Esophagus squamous epithelium (tissue), 5 donors: ENCODE measurements around the gene THAP7. TPM values are rescaled to one million over a fixed set of nuclear protein-coding genes. Genes with fewer than 3 reads are reported as not detected.

ENCODE experiments used
- DNase-seq: peaks from one replicate; lab custom pipeline; 2025; lab: John Stamatoyannopoulos, UW
- H3K27ac ChIP-seq, 4 donors: fragments of 200-600 bp; sonication (generic); one replicate each; pipeline ENCODE4 v1.5.1; 2016 to 2019; ENCODE audit warnings: mild to moderate bottlenecking in 1 of 4
- H3K27me3 ChIP-seq, 4 donors: fragments of 200-600 bp; sonication (generic); 1 replicate in 3 of 4; 2 replicates in 1 of 4; pipeline versions ENCODE4 v1.5.1 to v1.6.0; 2017 to 2021; ENCODE audit warnings: antibody characterized with exemption in 1 of 4
- H3K36me3 ChIP-seq, 3 donors: fragments of 200-600 bp; sonication (generic); one replicate each; pipeline ENCODE4 v1.5.1; 2016 to 2019
- H3K4me1 ChIP-seq, 3 donors: fragments of 200-600 bp; sonication (generic); one replicate each; pipeline ENCODE4 v1.5.1; 2017 to 2019
- H3K4me3 ChIP-seq, 4 donors: fragments of 200-600 bp; sonication (generic); 1 replicate in 3 of 4; 2 replicates in 1 of 4; pipeline ENCODE4 v1.5.1; 2016 to 2019; ENCODE audit warnings: mild to moderate bottlenecking in 2 of 4, moderate library complexity in 1 of 4
- H3K9me3 ChIP-seq, 3 donors: fragments of 200-600 bp; sonication (generic); one replicate each; pipeline ENCODE4 v1.5.1; 2016 to 2019
- POLR2A ChIP-seq, 4 donors: fragments of 450-650 bp; IDR thresholded peaks; one replicate each; pipeline ENCODE4 v1.6.1; 2017; ENCODE audit warnings: antibody characterized with exemption in 4 of 4, mild to moderate bottlenecking in 4 of 4, moderate library complexity in 3 of 4
- WGBS, 2 donors: methylation state at CpG; one replicate each; pipeline ENCODE4 v1.1.5; 2018; 5-methylcytosine and 5-hydroxymethylcytosine counted together
- intact Hi-C: fragments of 100-400 bp; cut with DNase I; formaldehyde crosslinking; loops from one replicate; pipeline ENCODE4 v1.15.0; 2022
- total RNA-seq, 4 donors: library from RNA; depleted of rRNA; stranded (reverse); fragments of >200 nt; gene quantifications; one replicate each; pipeline ENCODE4 v1.1.0, GENCODE V29; 2016
- TF ChIP-seq, protein P1 (sequence below), 6 experiments: fragments of 450-650 bp in 4 of 6; fragments of 200-600 bp in 2 of 6; sonication (generic) in 2 of 6; IDR thresholded peaks; one replicate each; pipeline ENCODE4 v1.5.1; 2016 to 2019; ENCODE audit warnings: antibody characterized with exemption in 6 of 6, mild to moderate bottlenecking in 4 of 6, moderate library complexity in 4 of 6
- donor health status: DM: yes; HTN: yes; CAD: no.

The THAP7 gene
- total RNA-seq, 4 donors from 2014 or later = 13.2 to 38.7 (median 32.0) TPM

DNA sequence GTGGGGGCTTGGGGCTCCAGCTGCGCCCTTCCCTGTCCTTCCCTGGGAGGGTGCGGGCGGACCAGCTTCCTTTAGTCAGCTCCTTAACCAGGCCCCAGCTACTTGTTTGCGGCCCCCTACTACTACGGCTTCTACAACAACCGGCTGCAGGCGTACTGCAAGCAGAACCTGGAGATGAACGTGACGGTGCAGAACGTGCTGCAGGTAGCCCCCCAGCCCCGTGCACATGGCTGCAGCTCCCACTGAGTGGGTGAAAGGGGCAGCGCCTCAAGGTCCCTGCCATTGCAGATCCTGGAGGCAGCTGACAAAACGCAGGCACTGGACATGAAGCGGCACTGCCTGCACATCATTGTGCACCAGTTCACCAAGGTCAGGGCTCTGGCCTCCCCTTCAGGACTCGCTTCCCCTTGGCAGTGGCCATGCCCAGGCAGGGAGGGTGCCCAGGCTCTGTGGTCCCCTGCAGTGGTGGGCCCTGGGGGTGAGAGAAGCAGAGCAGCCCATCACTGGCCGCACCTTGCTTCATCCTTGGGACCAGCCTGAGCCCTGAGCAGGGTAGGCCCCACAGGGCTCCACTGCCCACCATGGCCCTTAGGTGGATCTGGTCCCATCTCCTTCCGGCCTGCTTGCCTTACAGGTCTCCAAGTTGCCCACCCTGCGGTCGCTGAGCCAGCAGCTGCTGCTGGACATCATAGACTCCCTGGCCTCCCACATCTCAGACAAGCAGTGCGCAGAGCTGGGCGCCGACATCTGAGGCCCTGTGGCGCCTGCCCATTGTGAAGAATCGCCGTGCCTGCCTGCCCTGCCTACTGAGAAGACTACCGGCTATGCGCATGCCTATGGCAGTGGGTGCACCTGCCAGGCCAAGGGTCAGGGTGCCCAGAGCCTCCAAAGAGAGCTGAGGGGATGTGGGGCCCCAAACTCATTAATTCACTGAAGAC, 5.1 kb downstream of the THAP7 start:
- no peak for TF ChIP-seq POLR2A (IDR thresholded peaks at IDR 0.05)
- TF ChIP-seq, protein P1, sequence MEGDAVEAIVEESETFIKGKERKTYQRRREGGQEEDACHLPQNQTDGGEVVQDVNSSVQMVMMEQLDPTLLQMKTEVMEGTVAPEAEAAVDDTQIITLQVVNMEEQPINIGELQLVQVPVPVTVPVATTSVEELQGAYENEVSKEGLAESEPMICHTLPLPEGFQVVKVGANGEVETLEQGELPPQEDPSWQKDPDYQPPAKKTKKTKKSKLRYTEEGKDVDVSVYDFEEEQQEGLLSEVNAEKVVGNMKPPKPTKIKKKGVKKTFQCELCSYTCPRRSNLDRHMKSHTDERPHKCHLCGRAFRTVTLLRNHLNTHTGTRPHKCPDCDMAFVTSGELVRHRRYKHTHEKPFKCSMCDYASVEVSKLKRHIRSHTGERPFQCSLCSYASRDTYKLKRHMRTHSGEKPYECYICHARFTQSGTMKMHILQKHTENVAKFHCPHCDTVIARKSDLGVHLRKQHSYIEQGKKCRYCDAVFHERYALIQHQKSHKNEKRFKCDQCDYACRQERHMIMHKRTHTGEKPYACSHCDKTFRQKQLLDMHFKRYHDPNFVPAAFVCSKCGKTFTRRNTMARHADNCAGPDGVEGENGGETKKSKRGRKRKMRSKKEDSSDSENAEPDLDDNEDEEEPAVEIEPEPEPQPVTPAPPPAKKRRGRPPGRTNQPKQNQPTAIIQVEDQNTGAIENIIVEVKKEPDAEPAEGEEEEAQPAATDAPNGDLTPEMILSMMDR (IDR thresholded peaks at IDR 0.05) = no peak
- Histone ChIP-seq H3K4me3 (no peak overlapping the region), H3K36me3 (peaks cover 25 to 87% (median 43%) of the 10 kb centered on the region in 3 donors), H3K27ac (no peak overlapping the region), H3K9me3 (no peaks in the 10 kb centered on the region), H3K4me1 (peaks cover 15 to 33% (median 18%) of the 10 kb centered on the region in 3 donors), H3K27me3 (no peaks in the 10 kb centered on the region)
- intact Hi-C loops = no loop called here
- no peak for DNase-seq
- 80 to 94% methylated on average over 5 to 13 of the region's 27 CpGs for WGBS, 2 donors

DNA sequence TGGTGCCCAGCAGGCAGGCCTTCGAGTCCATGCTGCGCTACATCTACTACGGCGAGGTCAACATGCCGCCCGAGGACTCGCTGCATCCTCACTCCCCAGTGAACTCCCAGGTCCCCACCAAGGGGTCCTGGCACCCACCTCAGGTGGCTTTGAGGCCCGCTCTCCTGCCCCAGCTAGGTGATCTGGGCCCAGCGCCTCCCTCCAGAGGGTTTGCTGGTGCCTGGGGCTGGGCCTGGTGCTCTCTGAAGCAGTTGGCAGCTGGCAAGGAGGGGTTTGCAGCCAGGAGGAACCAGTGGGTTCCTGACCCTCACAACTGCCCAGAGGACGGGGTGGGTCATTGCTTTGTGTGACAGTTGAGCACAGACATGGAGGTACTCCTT, 5.9 kb downstream of the THAP7 start:
- no peak for DNase-seq
- H3K27me3 ChIP-seq = no peaks in the 10 kb centered on the region
- no peak overlapping the region for H3K27ac ChIP-seq
- WGBS, 2 donors = 83% methylated on average over 1 of the region's 10 CpGs; no CpG with 5 or more reads in 1 of the 2 donors
- intact Hi-C loops = no loop called here
- no peak overlapping the region for H3K4me3 ChIP-seq
- H3K4me1 ChIP-seq = peaks cover 11 to 28% (median 17%) of the 10 kb centered on the region in 3 donors
- H3K9me3 ChIP-seq = no peaks in the 10 kb centered on the region
- TF ChIP-seq POLR2A (IDR thresholded peaks at IDR 0.05) = no peak
- TF ChIP-seq, protein P1 (IDR thresholded peaks at IDR 0.05) = no peak
- H3K36me3 ChIP-seq = peaks cover 25 to 95% (median 47%) of the 10 kb centered on the region in 3 donors

DNA sequence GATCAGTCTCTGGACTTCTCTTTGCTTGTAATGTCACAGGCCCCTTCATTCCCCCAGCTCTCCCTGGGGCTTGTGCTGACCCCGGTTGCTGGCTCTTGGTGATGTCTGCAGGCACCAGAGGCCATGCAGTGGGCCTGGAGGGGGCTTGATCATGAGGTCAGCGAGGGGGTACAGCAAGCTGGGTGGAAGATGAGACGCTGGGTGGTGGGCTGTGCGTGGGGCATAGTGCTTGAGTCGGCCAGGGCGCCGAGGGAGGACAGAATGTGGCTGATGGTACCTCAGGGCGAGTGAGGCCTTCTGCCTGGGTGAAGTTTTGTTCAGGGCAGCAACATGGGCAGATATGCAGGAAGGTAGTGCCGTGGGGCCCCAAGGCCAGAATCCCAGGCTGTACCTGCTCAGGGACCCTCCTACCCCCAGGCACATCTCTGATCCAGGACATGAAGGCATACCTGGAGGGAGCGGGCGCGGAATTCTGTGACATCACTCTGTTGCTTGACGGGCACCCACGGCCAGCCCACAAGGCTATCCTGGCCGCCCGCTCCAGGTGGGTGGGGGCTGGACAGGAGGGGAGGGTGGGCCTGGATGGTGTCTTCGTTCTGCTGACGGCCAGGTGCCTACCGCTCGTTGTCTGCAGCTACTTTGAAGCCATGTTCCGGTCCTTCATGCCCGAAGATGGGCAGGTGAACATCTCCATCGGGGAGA, 6.4 kb downstream of the THAP7 start:
- Histone ChIP-seq H3K9me3 (no peaks in the 10 kb centered on the region), H3K4me3 (no peak overlapping the region), H3K4me1 (peaks cover 5 to 23% (median 11%) of the 10 kb centered on the region in 3 donors), H3K27me3 (no peaks in the 10 kb centered on the region), H3K36me3 (peaks cover 25 to 100% (median 47%) of the 10 kb centered on the region in 3 donors), H3K27ac (no peak overlapping the region)
- DNase-seq = no peak
- intact Hi-C loops = no loop called here
- TF ChIP-seq, protein P1 (IDR thresholded peaks at IDR 0.05) = no peak
- no peak for TF ChIP-seq POLR2A (IDR thresholded peaks at IDR 0.05)
- 88 to 97% methylated on average over 6 to 11 of the region's 23 CpGs for WGBS, 2 donors

DNA sequence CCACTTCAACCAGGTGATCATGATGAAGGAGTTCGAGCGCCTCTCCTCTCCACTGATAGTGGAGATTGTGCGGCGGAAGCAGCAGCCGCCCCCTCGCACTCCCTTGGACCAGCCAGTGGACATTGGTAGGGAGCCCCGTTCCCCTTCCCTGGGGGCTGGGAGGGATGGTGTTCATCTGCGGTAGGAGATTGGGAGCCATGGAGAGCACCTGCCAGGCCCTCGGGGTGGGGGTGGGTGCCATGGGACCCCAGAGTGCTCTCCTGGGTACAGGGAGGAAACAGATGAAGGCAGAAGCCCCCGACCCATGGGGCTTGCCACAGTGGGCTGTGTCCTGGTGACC, 7.0 kb downstream of the THAP7 start:
- Histone ChIP-seq H3K4me3 (no peak overlapping the region), H3K27me3 (no peaks in the 10 kb centered on the region), H3K27ac (no peak overlapping the region), H3K9me3 (no peaks in the 10 kb centered on the region), H3K4me1 (peaks cover 0 to 17% (median 5%) of the 10 kb centered on the region in 3 donors), H3K36me3 (peaks cover 23 to 100% (median 44%) of the 10 kb centered on the region in 3 donors)
- DNase-seq = no peak
- no peak for TF ChIP-seq POLR2A (IDR thresholded peaks at IDR 0.05)
- TF ChIP-seq, protein P1 (IDR thresholded peaks at IDR 0.05) = no peak
- 60 to 82% methylated on average over 1 to 2 of the region's 10 CpGs for WGBS, 2 donors
- intact Hi-C loops = no loop called here
